Amygdala (tissue), 56 donors: ENCODE measurements around the gene MOXD1.
"Not testable (repeated sequence)": the region's sequence is repeated elsewhere in the genome, so short reads cannot be mapped to it uniquely, and the experiment has no call there.

Experiments
- DNase-seq, 56 donors: peaks; one replicate each; lab custom pipeline; 2025; lab: John Stamatoyannopoulos, UW

The MOXD1 gene

GRCh38 chr6:132359886-132360285 is 41.4 kb downstream of the MOXD1 start:
- DNase-seq, result no peak

- DNase-seq, result no peak
These were observed 44.2 kb downstream of the MOXD1 start for GRCh38 chr6:132357120-132357519.

DNA sequence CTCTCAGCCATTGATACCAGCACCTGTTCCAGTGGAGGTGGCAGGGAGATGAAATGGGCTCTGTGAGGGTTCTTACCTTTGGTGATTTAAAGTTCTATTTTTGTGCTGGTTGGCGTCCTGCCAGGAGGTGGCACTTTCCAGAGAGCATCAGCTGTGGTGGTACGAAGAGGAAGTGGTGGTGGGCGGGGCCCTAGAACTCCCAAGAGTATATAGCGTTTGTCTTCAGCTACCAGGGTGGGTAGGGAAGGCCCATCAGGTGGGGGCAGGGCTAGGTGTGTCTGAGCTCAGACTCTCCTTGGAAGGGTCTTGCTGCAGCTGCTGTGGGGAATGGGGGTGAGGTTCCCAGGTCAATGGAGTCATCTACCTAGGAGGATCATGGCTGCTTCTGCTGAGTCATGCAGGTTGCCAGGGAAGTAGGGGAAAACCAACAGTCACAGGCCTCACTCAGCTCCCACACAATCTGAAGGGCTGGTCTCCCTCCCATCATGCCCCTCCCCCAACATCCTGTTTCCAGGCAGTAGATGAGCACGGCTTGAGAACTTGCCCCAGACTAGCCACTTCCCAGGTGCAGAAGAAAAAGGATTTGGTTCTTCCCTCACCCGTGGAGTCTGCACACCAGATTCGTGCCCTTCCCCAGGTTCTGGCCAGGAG is 46.6 kb downstream of the MOXD1 start:
- no peak for DNase-seq

- DNase-seq, result not testable (repeated sequence)
These were observed 49.3 kb downstream of the MOXD1 start for GRCh38 chr6:132351986-132352385.

DNA sequence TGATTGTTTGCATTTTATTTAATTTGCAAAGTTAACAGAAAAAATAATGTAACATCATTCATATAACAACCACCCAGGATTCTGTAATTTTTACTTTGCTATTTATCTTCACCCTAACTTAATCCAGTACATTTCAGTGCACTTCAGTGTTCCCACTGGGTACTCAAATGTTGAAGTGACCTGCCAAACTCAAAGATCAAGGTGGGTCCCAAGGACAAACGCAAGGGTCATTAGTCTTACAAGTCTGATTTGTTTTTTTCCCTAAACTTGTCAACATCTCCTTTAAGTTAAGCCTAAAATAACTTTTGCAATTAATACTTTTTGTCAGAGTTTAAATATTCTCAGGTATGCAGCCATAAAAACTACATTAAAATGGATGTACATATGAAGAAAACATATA is 53.0 kb downstream of the MOXD1 start:
- no peak for DNase-seq

DNA sequence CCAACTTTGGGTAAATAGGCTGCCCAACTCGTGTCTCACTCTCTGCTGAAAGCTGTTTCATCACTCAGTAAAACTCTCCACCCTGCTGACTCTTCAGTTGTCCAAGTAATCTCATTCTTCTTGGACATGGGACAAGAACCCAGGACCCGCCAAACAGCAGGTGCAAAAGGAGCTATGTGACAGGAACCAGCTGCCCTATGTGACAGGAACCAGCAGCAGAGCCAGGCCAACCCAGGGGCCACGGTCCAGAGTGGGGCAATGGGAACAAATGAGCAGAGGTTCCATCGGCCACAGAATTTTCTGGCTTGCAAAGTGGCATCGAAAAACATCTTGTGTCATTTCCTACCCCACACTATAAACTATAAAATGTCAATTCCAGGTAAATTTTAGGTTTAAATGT is 56.5 kb downstream of the MOXD1 start:
- no peak for DNase-seq

GRCh38 chr6:132341646-132342045 is 59.6 kb downstream of the MOXD1 start:
- DNase-seq, result no peak

GRCh38 chr6:132334521-132334885 is 66.8 kb downstream of the MOXD1 start:
- no peak for DNase-seq

DNA sequence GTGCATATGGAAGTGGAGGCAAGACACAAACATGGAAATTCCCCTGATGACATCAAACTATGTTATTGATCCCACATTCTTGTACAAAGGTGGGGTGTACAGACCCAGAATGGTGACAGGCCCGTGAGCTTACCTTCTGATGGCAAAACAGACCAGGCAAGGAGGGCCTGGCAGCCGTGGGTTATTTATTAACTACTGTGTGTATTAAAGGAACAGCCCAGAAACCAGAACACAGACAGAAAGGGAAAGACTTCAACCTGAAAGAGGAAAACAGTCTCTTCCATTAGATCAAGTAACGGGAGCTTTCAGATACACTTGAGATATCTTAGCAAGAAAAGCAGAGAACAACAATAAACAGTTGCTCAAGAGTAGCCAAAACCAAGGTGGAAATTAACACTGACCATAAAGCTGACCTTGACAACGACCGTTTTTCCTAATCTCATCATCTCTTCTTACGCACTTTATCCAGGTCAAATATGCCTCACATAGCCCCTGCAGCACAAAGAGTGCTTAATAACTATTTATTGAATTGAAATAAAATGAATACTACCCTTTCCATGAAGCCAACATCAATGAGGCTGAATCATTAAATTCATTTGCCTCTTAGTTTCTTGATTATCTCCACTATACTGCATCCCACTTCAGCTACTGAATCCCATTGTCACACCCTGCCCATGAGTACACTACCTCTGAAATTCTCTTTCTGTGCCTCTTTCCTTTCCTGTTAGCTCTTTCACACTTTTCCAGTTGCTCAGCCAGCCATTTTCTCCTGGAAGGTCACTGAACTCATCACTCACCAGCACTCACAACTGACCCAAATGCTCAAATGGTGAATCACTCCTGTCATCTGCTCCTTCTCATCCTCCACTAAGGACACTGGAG is 67.4 kb downstream of the MOXD1 start:
- DNase-seq, result no peak

GRCh38 chr6:132330759-132331158 is 70.5 kb downstream of the MOXD1 start:
- DNase-seq, result no peak

DNA sequence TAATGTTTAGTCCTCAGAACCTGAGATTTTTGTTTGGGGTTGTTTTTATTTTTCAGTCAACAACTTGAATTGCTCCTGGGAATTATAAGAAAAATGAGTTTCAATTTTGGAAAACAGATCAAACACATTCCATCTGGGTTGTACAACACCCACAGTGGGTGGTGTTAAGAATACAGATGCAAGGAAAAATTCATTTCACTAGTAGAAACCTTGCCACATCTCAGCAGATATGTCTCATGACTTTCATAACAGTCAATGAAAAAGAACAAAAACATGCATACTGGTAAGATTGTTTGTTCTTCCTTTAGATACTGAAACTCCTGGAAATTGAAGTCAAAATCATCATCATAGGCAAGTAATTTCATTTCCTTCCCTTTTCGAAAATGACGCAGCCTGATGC is 78.9 kb downstream of the MOXD1 start:
- DNase-seq, result no peak

- DNase-seq, result no peak
These were observed 81.3 kb downstream of the MOXD1 start for GRCh38 chr6:132320007-132320406.

DNA sequence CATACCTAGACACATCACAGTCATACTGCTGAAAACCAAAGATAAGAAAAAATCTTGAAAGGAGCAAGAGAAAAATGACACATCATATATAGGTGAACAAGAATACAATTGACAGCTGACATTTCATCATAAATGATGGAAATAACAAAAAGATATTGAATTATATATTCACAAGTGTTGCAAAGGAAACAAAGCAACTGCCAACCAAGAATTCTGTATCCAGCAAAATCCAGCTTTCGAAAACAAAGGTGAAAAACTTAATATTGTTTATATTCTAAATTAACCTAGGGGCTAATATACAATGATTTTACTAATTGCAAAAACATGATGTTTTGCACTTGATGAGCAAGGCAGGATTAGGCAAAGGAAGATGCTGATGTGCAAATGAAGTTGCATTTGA is 84.3 kb downstream of the MOXD1 start:
- no peak for DNase-seq

DNA sequence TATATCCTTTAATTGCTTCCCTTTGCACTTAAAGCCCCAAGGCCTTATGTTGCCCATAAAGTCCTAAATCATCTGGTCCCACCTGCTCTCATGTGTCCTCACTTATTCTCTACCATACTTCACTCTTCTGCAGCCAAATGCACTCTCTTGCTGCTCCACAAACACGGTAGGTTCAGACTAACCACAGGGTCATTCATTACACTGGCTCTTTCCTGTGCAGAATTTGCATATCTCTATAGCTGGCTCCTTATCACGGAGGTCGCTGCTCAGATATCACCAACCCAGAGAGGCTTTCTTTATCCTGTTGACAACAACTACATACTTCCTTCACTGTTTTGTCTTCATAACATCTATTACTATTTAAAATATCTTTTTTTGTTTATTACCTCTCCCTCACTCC is 86.8 kb downstream of the MOXD1 start:
- no peak for DNase-seq

GRCh38 chr6:132310921-132311320 is 90.4 kb downstream of the MOXD1 start:
- DNase-seq, result no peak

DNA sequence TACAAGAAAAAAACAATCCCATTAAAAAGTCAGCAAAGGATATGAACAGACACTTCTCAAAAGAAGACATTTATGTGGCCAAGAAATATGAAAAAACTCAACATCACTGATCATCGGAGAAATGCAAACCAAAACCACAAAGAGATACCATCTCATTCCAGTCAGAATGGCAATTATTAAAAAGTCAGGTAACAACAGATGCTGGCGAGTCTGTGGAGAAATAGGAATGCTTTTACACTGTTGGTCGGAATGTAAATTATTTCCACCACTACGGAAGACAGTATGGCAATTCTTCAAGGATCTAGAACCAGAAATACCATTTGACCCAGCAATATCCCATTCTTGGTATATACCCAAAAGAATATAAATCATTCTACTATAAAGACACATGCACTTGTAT is 91.1 kb downstream of the MOXD1 start:
- DNase-seq, result not testable (repeated sequence)

DNA sequence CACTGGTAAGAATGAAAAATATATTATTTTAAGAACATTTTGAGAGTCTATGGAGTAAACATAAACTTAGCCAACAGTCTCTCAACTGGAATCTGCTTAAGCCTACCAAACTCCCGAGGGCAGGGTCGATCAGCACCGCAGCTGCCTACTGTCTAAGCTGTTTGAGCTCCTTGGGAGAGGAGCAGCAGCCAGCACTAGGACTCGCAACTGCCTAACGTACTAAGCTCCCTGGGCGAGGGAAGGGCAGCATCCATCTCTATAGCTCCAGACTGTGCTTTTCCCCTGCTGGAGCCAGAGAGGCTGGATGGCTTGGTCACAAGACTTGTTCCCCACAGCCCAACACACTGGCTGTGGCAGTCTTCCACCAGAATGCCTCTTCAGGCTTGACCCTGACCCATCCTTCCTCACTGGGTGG is 96.4 kb downstream of the MOXD1 start:
- no peak for DNase-seq

DNA sequence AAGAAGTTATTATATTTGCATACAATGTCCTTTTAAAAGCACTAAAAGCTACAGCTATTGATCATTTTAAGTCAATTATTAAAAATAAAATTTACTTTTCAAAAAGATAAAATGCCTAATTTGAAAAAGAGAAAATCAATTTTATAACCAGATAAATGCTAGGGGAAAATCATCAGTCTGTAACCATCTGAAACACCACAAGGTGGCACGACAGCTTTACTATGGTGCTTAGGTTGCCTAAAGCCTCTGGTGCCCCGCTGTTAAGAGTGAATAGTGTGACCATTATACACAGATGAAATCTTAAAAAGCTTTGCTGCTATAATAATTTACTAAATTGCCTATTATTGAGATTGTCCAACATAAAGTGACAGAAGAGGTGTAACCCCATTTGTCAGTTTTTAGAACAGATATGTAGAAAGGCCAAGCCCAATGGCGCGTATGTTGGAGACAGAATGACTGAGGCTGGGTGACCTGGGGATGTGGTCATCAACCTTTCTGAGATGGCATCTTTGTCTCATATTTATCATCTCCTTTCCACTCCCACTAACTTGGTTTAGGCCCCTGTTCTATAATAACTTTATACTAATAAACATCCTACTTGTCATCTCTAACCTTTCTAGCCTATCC is 100.8 kb downstream of the MOXD1 start:
- DNase-seq, result peak in 25 of 56 donors; percentile 1 to 64 (median 13)

DNA sequence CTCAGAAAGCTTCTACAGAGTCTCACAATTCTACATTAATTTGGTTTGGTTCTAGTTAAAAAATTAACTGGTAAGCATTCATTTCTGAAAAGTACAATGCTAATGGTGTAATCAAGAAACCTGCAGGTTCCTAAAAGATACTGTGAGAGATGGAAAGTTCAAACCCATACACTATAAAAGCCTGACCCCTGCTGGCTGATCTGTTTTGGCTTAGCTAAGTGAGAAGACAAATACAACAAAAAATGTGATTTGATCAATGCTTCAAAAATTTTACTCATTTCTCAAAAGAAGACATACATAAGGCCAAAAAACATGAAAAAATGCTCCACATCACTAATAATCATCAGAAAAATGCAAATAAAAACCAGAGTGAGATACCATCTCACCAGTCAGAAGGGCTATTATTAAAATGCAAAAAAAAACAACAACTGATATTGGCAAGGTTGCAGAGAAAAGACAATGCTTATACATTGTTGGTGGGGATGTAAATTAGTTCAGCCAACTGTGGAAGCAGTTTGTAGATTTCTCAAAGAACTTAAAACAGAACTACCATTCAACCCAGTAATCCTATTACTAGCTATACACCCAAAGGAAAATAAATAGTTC is 102.8 kb downstream of the MOXD1 start:
- peak in 29 of 56 donors; percentile 2 to 84 (median 25) for DNase-seq

- no peak for DNase-seq
These were observed 111.5 kb downstream of the MOXD1 start for GRCh38 chr6:132289756-132290155.

DNA sequence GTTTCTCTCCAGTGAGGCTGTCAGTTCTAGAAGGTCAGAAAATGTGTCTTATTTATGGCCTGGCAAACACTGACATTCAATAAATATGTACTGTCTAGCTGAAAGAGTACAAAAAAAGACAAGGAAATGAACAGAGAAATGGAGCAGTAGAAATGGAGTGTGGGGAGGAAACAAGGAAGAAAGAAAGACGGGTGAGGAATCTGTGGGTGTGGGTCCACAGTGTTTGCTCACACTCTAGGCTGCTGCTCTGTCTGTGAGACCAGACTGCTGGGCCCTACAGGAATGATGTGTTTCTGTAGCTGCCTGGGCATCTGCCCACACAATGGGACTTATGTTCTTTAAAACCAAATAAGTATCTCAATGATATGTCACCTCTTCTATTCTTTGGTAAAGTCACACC is 114.2 kb downstream of the MOXD1 start:
- no peak for DNase-seq
